A549 (cell line): ENCODE results near the gene TMEM106C. TPM values are rescaled to one million over a fixed set of nuclear protein-coding genes. Genes with fewer than 3 reads are reported as not detected.

Source experiments
- ATAC-seq, 2 experiments: fragments of 200-7000 bp in 1 of 2; fragments of >200 bp in 1 of 2; cut with Nextera tagmentation in 1 of 2; cut with Tn5 transposase in 1 of 2; 3 replicates each; pipeline versions ENCODE4 v1.8.0 to v1.9.1; 2018 to 2020; ENCODE audit warnings: mild to moderate bottlenecking in 1 of 2, moderate library complexity in 1 of 2
- CTCF ChIA-PET: fragments of 300-600 bp; sonication (Branson Sonifier 250); formaldehyde crosslinking; extraction: SDS; loops from one replicate; lab custom pipeline; 2021; ENCODE audit warnings: antibody characterized with exemption, inconsistent platforms; lab: Yijun Ruan, JAX
- POLR2A ChIA-PET: fragments of 350-600 bp; formaldehyde crosslinking; extraction: SDS; loops from one replicate; lab custom pipeline; 2021; ENCODE audit warnings: antibody characterized with exemption, inconsistent platforms; lab: Yijun Ruan, JAX
- DNase-seq, 2 experiments: peaks; one replicate each; pipeline versions ENCODE4 v3.0.0 to v3.0.0-alpha.2; 2011 to 2016; ENCODE audit warnings: low read depth in 1 of 2, low spot score in 1 of 2
- FAIRE-seq: peaks from 2 replicates; lab custom pipeline; 2011; peaks lifted over from hg19 to GRCh38; lab: Jason Lieb, UNC
- H3K27ac ChIP-seq, 2 experiments: fragments of >200 bp; sonication (Bioruptor Twin); formaldehyde crosslinking; 3 replicates each; pipeline ENCODE4 v1.5.1; 2016 to 2017
- H3K4me1 ChIP-seq: fragments of >200 bp; sonication (Bioruptor Twin); formaldehyde crosslinking; 3 replicates; pipeline ENCODE4 v1.6.1; 2016
- H3K4me2 ChIP-seq: fragments of >200 bp; sonication (Bioruptor Twin); formaldehyde crosslinking; 3 replicates; pipeline ENCODE4 v1.6.1; 2016
- H3K4me3 ChIP-seq: fragments of >200 bp; sonication (Bioruptor Twin); formaldehyde crosslinking; 3 replicates; pipeline ENCODE4 v1.5.1; 2016
- H3K9me3 ChIP-seq: fragments of >200 bp; sonication (Bioruptor Twin); formaldehyde crosslinking; 3 replicates; pipeline ENCODE4 v1.6.1; 2016
- BCL3 ChIP-seq: fragments of >200 bp; sonication (Bioruptor Twin); formaldehyde crosslinking; IDR thresholded peaks from 3 replicates; pipeline ENCODE4 v1.6.1; 2016
- CBX8 ChIP-seq: fragments of 200-600 bp; sonication (generic); IDR thresholded peaks from 2 replicates; pipeline ENCODE4 v1.6.1; 2016
- EHMT2 ChIP-seq: fragments of 200-600 bp; sonication (generic); IDR thresholded peaks from 2 replicates; pipeline ENCODE4 v1.6.1; 2016; ENCODE audit warnings: antibody characterized with exemption, low read depth, mild to moderate bottlenecking, moderate library complexity
- ESRRA ChIP-seq: fragments of 150-350 bp; IDR thresholded peaks from 2 replicates; pipeline ENCODE4 v1.6.1; 2014; ENCODE audit warnings: mild to moderate bottlenecking, low read length, borderline replicate concordance
- FOSL2 ChIP-seq, 2 experiments: fragments of 450-650 bp in 1 of 2; fragments of >200 bp in 1 of 2; sonication (Bioruptor Twin) in 1 of 2; formaldehyde crosslinking; IDR thresholded peaks; 2 replicates each; pipeline versions ENCODE4 v1.5.0 to v1.6.1; 2016 to 2020; ENCODE audit warnings: mild to moderate bottlenecking in 1 of 2, moderate library complexity in 1 of 2
- HDAC2 ChIP-seq: fragments of 200-600 bp; sonication (generic); IDR thresholded peaks from 2 replicates; pipeline ENCODE4 v1.6.1; 2016
- HOXA7 ChIP-seq: fragments of 250-450 bp; sonication (Bioruptor Pico); IDR thresholded peaks from 2 replicates; pipeline ENCODE4 v1.5.0; 2020; ENCODE audit warnings: mild to moderate bottlenecking, moderate library complexity
- HOXB13 ChIP-seq: fragments of 250-450 bp; sonication (Bioruptor Pico); IDR thresholded peaks from 2 replicates; pipeline ENCODE4 v1.5.0; 2020; ENCODE audit warnings: low read depth, mild to moderate bottlenecking, moderate library complexity
- HOXB5 ChIP-seq: fragments of 250-450 bp; sonication (Bioruptor Pico); IDR thresholded peaks from 2 replicates; pipeline ENCODE4 v1.5.0; 2020; ENCODE audit warnings: mild to moderate bottlenecking, moderate library complexity
- JUN ChIP-seq, 2 experiments: fragments of >200 bp; sonication (Bioruptor Twin); formaldehyde crosslinking; IDR thresholded peaks; 2 replicates in 1 of 2; 3 replicates in 1 of 2; pipeline ENCODE4 v1.6.1; 2016 to 2017
- JUNB ChIP-seq: fragments of >200 bp; sonication (Bioruptor Twin); formaldehyde crosslinking; IDR thresholded peaks from 2 replicates; pipeline ENCODE4 v1.6.1; 2016
- KDM5A ChIP-seq: fragments of 200-600 bp; sonication (generic); IDR thresholded peaks from 2 replicates; pipeline ENCODE4 v1.6.1; 2016; ENCODE audit warnings: antibody characterized with exemption, mild to moderate bottlenecking
- MAX ChIP-seq: IDR thresholded peaks from 2 replicates; pipeline ENCODE4 v1.6.1; 2012
- NPAS2 ChIP-seq: fragments of 250-450 bp; sonication (Bioruptor Pico); IDR thresholded peaks from 2 replicates; pipeline ENCODE4 v1.8.0; 2022; ENCODE audit warnings: mild to moderate bottlenecking, moderate library complexity, borderline replicate concordance
- PHF8 ChIP-seq: fragments of 200-600 bp; sonication (generic); IDR thresholded peaks from 2 replicates; pipeline ENCODE4 v1.6.1; 2016; ENCODE audit warnings: low read depth, mild to moderate bottlenecking, antibody characterized with exemption, moderate library complexity, borderline replicate concordance
- SMC3 ChIP-seq: fragments of >200 bp; sonication (Bioruptor Twin); formaldehyde crosslinking; IDR thresholded peaks from 3 replicates; pipeline ENCODE4 v1.6.1; 2018; ENCODE audit warnings: inconsistent platforms
- SREBF2 ChIP-seq: fragments of 450-650 bp; IDR thresholded peaks from 2 replicates; pipeline ENCODE4 v1.6.1; 2014; ENCODE audit warnings: mild to moderate bottlenecking, moderate library complexity
- WGBS: methylation state at CpG from one replicate; pipeline ENCODE4 v1.1.6; 2017; ENCODE audit errors: missing lambda C conversion rate; 5-methylcytosine and 5-hydroxymethylcytosine counted together
- polyA plus RNA-seq, 4 experiments: library from polyadenylated mRNA; depleted of rRNA in 3 of 4; stranded (reverse); fragments of >200 nt; fragmentation: RNase III in 1 of 4; extraction: RNeasy Plus Mini Kit Qiagen cat#74134 plus additional on column Dnase treatment in 1 of 4; gene quantifications; 2 replicates in 3 of 4; 3 replicates in 1 of 4; pipeline ENCODE4 v1.2.3, GENCODE V29; 2011 to 2017
- TF ChIP-seq, protein P1 (sequence below): fragments of 150-350 bp; IDR thresholded peaks from 2 replicates; pipeline ENCODE4 v1.6.1; 2014; ENCODE audit warnings: low read depth, mild to moderate bottlenecking, low read length
- TF ChIP-seq, protein P2 (sequence below): IDR thresholded peaks from 2 replicates; pipeline ENCODE4 v1.6.1; 2012; ENCODE audit warnings: low read depth, borderline replicate concordance
- TF ChIP-seq, protein P3 (sequence below): fragments of >200 bp; sonication (Bioruptor Twin); formaldehyde crosslinking; IDR thresholded peaks from 3 replicates; pipeline ENCODE4 v1.5.1; 2016

Gene TMEM106C
- polyA plus RNA-seq, 2 of the 4 experiments (the other 2 are of a cell fraction): 166 to 236 TPM

GRCh38 chr12:48017921-48018617 is 54.7 kb downstream of the TMEM106C start:
- H3K4me3 ChIP-seq: no peak overlapping the region
- ATAC-seq (no peak), DNase-seq (no peak), FAIRE-seq (no peak)
- ChIA-PET POLR2A (no interaction called here), CTCF (no interaction called here)
- 63% methylated on average over 4 of the region's 4 CpGs for WGBS
- no peaks in the 10 kb centered on the region for H3K9me3 ChIP-seq
- no peak overlapping the region for H3K27ac ChIP-seq
- no peak for TF ChIP-seq BCL3
- no peak for TF ChIP-seq HOXB5 (CRISPR knock-in tag)
- no peak for TF ChIP-seq FOSL2 (IDR thresholded peaks at IDR 0.05)
- TF ChIP-seq FOSL2 (CRISPR knock-in tag; IDR thresholded peaks at IDR 0.05): no peak
- no peak for TF ChIP-seq HOXB13 (CRISPR knock-in tag)
- TF ChIP-seq JUNB: no peak
- no peak for TF ChIP-seq HDAC2
- TF ChIP-seq ESRRA: no peak
- TF ChIP-seq EHMT2: no peak
- no peak for TF ChIP-seq JUN (IDR thresholded peaks at IDR 0.05)
- TF ChIP-seq NPAS2: no peak
- no peak for TF ChIP-seq MAX
- TF ChIP-seq, protein P1, sequence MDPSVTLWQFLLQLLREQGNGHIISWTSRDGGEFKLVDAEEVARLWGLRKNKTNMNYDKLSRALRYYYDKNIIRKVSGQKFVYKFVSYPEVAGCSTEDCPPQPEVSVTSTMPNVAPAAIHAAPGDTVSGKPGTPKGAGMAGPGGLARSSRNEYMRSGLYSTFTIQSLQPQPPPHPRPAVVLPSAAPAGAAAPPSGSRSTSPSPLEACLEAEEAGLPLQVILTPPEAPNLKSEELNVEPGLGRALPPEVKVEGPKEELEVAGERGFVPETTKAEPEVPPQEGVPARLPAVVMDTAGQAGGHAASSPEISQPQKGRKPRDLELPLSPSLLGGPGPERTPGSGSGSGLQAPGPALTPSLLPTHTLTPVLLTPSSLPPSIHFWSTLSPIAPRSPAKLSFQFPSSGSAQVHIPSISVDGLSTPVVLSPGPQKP: no peak
- TF ChIP-seq SMC3: no peak
- no peak for TF ChIP-seq PHF8
- TF ChIP-seq, protein P2, sequence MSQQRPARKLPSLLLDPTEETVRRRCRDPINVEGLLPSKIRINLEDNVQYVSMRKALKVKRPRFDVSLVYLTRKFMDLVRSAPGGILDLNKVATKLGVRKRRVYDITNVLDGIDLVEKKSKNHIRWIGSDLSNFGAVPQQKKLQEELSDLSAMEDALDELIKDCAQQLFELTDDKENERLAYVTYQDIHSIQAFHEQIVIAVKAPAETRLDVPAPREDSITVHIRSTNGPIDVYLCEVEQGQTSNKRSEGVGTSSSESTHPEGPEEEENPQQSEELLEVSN: no peak
- no peak for TF ChIP-seq CBX8
- TF ChIP-seq KDM5A: no peak
- no peak for TF ChIP-seq HOXA7
- TF ChIP-seq, protein P3, sequence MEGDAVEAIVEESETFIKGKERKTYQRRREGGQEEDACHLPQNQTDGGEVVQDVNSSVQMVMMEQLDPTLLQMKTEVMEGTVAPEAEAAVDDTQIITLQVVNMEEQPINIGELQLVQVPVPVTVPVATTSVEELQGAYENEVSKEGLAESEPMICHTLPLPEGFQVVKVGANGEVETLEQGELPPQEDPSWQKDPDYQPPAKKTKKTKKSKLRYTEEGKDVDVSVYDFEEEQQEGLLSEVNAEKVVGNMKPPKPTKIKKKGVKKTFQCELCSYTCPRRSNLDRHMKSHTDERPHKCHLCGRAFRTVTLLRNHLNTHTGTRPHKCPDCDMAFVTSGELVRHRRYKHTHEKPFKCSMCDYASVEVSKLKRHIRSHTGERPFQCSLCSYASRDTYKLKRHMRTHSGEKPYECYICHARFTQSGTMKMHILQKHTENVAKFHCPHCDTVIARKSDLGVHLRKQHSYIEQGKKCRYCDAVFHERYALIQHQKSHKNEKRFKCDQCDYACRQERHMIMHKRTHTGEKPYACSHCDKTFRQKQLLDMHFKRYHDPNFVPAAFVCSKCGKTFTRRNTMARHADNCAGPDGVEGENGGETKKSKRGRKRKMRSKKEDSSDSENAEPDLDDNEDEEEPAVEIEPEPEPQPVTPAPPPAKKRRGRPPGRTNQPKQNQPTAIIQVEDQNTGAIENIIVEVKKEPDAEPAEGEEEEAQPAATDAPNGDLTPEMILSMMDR: no peak
- no peak for TF ChIP-seq SREBF2
- no peak overlapping the region for H3K4me2 ChIP-seq
- H3K4me1 ChIP-seq: no peaks in the 10 kb centered on the region

Other genes starting within 250 kb of the TMEM106C start
- not detected in 2 replicates for gene ENDOU, start 238.1 kb upstream of the TMEM106C start, polyA plus RNA-seq (2011; rRNA removed)
- gene ENDOU, start 238.1 kb upstream of the TMEM106C start, polyA plus RNA-seq (2017; fragmentation: RNase III; extraction: RNeasy Plus Mini Kit Qiagen cat#74134 plus additional on column Dnase treatment): not detected in 3 replicates
- 0.70 and 0.75 TPM in 2 replicates for gene RAPGEF3, start 204.7 kb upstream of the TMEM106C start, polyA plus RNA-seq (2011; rRNA removed)
- gene RAPGEF3, start 204.7 kb upstream of the TMEM106C start, polyA plus RNA-seq (2017; fragmentation: RNase III; extraction: RNeasy Plus Mini Kit Qiagen cat#74134 plus additional on column Dnase treatment): 0.69 to 0.89 TPM (median 0.88 TPM) in 3 replicates
- gene SLC48A1, start 190.4 kb upstream of the TMEM106C start, polyA plus RNA-seq (2011; rRNA removed): 25.1 and 27.3 TPM in 2 replicates
- gene SLC48A1, start 190.4 kb upstream of the TMEM106C start, polyA plus RNA-seq (2017; fragmentation: RNase III; extraction: RNeasy Plus Mini Kit Qiagen cat#74134 plus additional on column Dnase treatment): 32.6 to 35.2 TPM (median 33.3 TPM) in 3 replicates
- 17.2 and 20.8 TPM in 2 replicates for gene HDAC7, start 143.7 kb upstream of the TMEM106C start, polyA plus RNA-seq (2011; rRNA removed)
- gene HDAC7, start 143.7 kb upstream of the TMEM106C start, polyA plus RNA-seq (2017; fragmentation: RNase III; extraction: RNeasy Plus Mini Kit Qiagen cat#74134 plus additional on column Dnase treatment): 34.1 to 38.9 TPM (median 36.0 TPM) in 3 replicates
- gene VDR, start 58.6 kb upstream of the TMEM106C start, polyA plus RNA-seq (2011; rRNA removed): 2.1 and 2.2 TPM in 2 replicates
- 1.9 to 2.0 TPM (median 1.9 TPM) in 3 replicates for gene VDR, start 58.6 kb upstream of the TMEM106C start, polyA plus RNA-seq (2017; fragmentation: RNase III; extraction: RNeasy Plus Mini Kit Qiagen cat#74134 plus additional on column Dnase treatment)
- gene COL2A1, start 40.9 kb downstream of the TMEM106C start, polyA plus RNA-seq (2011; rRNA removed): 0.01 TPM in 1 of 2 replicates, not detected in the other
- not detected in 3 replicates for gene COL2A1, start 40.9 kb downstream of the TMEM106C start, polyA plus RNA-seq (2017; fragmentation: RNase III; extraction: RNeasy Plus Mini Kit Qiagen cat#74134 plus additional on column Dnase treatment)
- gene SENP1, start 142.5 kb downstream of the TMEM106C start, polyA plus RNA-seq (2011; rRNA removed): 49.2 and 49.3 TPM in 2 replicates
- 11.9 to 16.1 TPM (median 13.9 TPM) in 3 replicates for gene SENP1, start 142.5 kb downstream of the TMEM106C start, polyA plus RNA-seq (2017; fragmentation: RNase III; extraction: RNeasy Plus Mini Kit Qiagen cat#74134 plus additional on column Dnase treatment)
- gene PFKM, start 155.8 kb downstream of the TMEM106C start, polyA plus RNA-seq (2011; rRNA removed): 43.0 and 45.5 TPM in 2 replicates
- gene PFKM, start 155.8 kb downstream of the TMEM106C start, polyA plus RNA-seq (2017; fragmentation: RNase III; extraction: RNeasy Plus Mini Kit Qiagen cat#74134 plus additional on column Dnase treatment): 36.2 to 42.1 TPM (median 41.1 TPM) in 3 replicates
- 25.6 and 33.1 TPM in 2 replicates for gene ASB8, start 193.9 kb downstream of the TMEM106C start, polyA plus RNA-seq (2011; rRNA removed)
- 16.2 to 19.1 TPM (median 17.8 TPM) in 3 replicates for gene ASB8, start 193.9 kb downstream of the TMEM106C start, polyA plus RNA-seq (2017; fragmentation: RNase III; extraction: RNeasy Plus Mini Kit Qiagen cat#74134 plus additional on column Dnase treatment)
- 2.4 and 2.7 TPM in 2 replicates for gene CCDC184, start 220.0 kb downstream of the TMEM106C start, polyA plus RNA-seq (2011; rRNA removed)
- 1.2 to 1.6 TPM (median 1.5 TPM) in 3 replicates for gene CCDC184, start 220.0 kb downstream of the TMEM106C start, polyA plus RNA-seq (2017; fragmentation: RNase III; extraction: RNeasy Plus Mini Kit Qiagen cat#74134 plus additional on column Dnase treatment)
- not detected in 2 replicates for gene OR10AD1, start 239.7 kb downstream of the TMEM106C start, polyA plus RNA-seq (2011; rRNA removed)
- not detected in 3 replicates for gene OR10AD1, start 239.7 kb downstream of the TMEM106C start, polyA plus RNA-seq (2017; fragmentation: RNase III; extraction: RNeasy Plus Mini Kit Qiagen cat#74134 plus additional on column Dnase treatment)